Measurements from ENCODE around the gene MAPKAP1. TPM values are rescaled to one million over a fixed set of nuclear protein-coding genes. Genes with fewer than 3 reads are reported as not detected.

MAPKAP1 gene
- polyA plus RNA-seq, 1 donor from 2014 or later, result 57.5 TPM

DNA sequence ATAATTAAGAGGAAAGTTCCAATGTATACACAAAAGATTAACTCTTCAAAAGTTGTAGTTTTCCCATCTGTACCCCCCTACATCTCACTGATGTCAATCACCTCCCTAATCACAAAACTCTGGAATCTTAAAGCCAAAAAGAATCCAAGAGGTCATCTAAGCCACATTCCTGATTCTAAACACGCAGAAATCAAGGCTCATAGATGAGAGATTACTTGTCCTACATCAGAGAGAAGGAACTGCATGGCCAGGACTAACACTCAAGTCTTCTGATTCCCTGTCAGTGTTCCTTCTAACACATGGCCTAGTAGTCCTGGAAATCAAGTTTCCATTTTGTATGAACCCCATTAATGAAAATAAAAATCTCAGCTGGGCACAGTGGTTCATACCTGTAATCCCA lies 58.7 kb downstream of the MAPKAP1 start:
- Histone ChIP-seq H3K4me3 (ENCODE audit: low read length) (no peak overlapping the region), H2AFZ (ENCODE audit: low read depth, low read length) (no peak overlapping the region), H3K27ac (ENCODE audit: low read length) (no peak overlapping the region), H3K36me3 (ENCODE audit: insufficient read depth, low read length) (no peaks in the 10 kb centered on the region), H3K9ac (ENCODE audit: low read length) (no peak overlapping the region), H3K79me2 (replicated peaks; ENCODE audit: insufficient read depth, low read length) (no peaks in the 10 kb centered on the region), H3K9me3 (ENCODE audit: low read length) (no peaks in the 10 kb centered on the region), H3K4me2 (ENCODE audit: low read length) (no peak overlapping the region), H3K27me3 (ENCODE audit: insufficient read depth, low read depth, low read length) (no peaks in the 10 kb centered on the region), H3F3A (ENCODE audit: insufficient read depth, low read length, poor library complexity, severe bottlenecking) (no peaks in the 10 kb centered on the region), H4K20me1 (ENCODE audit: insufficient read depth) (no peaks in the 10 kb centered on the region), H3K9me2 (ENCODE audit: insufficient read depth, low read length) (no peaks in the 10 kb centered on the region)
- no peak for TF ChIP-seq MXI1 (conservative IDR thresholded peaks at IDR 0.05; ENCODE audit: poor library complexity, severe bottlenecking)
- no peak for TF ChIP-seq RAD21 (conservative IDR thresholded peaks at IDR 0.05)
- TF ChIP-seq, protein P1, sequence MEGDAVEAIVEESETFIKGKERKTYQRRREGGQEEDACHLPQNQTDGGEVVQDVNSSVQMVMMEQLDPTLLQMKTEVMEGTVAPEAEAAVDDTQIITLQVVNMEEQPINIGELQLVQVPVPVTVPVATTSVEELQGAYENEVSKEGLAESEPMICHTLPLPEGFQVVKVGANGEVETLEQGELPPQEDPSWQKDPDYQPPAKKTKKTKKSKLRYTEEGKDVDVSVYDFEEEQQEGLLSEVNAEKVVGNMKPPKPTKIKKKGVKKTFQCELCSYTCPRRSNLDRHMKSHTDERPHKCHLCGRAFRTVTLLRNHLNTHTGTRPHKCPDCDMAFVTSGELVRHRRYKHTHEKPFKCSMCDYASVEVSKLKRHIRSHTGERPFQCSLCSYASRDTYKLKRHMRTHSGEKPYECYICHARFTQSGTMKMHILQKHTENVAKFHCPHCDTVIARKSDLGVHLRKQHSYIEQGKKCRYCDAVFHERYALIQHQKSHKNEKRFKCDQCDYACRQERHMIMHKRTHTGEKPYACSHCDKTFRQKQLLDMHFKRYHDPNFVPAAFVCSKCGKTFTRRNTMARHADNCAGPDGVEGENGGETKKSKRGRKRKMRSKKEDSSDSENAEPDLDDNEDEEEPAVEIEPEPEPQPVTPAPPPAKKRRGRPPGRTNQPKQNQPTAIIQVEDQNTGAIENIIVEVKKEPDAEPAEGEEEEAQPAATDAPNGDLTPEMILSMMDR (IDR thresholded peaks at IDR 0.05; ENCODE audit: poor library complexity, severe bottlenecking), result no peak
- no peak for TF ChIP-seq POLR2AphosphoS5 (IDR thresholded peaks at IDR 0.05)
- TF ChIP-seq SMC3 (conservative IDR thresholded peaks at IDR 0.05; ENCODE audit: poor library complexity), result no peak
- no peak for TF ChIP-seq TAF1 (IDR thresholded peaks at IDR 0.05; ENCODE audit: low read depth)
- TF ChIP-seq, protein P2, sequence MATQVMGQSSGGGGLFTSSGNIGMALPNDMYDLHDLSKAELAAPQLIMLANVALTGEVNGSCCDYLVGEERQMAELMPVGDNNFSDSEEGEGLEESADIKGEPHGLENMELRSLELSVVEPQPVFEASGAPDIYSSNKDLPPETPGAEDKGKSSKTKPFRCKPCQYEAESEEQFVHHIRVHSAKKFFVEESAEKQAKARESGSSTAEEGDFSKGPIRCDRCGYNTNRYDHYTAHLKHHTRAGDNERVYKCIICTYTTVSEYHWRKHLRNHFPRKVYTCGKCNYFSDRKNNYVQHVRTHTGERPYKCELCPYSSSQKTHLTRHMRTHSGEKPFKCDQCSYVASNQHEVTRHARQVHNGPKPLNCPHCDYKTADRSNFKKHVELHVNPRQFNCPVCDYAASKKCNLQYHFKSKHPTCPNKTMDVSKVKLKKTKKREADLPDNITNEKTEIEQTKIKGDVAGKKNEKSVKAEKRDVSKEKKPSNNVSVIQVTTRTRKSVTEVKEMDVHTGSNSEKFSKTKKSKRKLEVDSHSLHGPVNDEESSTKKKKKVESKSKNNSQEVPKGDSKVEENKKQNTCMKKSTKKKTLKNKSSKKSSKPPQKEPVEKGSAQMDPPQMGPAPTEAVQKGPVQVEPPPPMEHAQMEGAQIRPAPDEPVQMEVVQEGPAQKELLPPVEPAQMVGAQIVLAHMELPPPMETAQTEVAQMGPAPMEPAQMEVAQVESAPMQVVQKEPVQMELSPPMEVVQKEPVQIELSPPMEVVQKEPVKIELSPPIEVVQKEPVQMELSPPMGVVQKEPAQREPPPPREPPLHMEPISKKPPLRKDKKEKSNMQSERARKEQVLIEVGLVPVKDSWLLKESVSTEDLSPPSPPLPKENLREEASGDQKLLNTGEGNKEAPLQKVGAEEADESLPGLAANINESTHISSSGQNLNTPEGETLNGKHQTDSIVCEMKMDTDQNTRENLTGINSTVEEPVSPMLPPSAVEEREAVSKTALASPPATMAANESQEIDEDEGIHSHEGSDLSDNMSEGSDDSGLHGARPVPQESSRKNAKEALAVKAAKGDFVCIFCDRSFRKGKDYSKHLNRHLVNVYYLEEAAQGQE (IDR thresholded peaks at IDR 0.05; ENCODE audit: borderline replicate concordance), result no peak
- no peak for TF ChIP-seq EZH2 (IDR thresholded peaks at IDR 0.05; ENCODE audit: borderline replicate concordance, insufficient read depth, low read length, poor library complexity, severe bottlenecking)
- TF ChIP-seq EP300 (conservative IDR thresholded peaks at IDR 0.05; ENCODE audit: poor library complexity, severe bottlenecking), result no peak

DNA sequence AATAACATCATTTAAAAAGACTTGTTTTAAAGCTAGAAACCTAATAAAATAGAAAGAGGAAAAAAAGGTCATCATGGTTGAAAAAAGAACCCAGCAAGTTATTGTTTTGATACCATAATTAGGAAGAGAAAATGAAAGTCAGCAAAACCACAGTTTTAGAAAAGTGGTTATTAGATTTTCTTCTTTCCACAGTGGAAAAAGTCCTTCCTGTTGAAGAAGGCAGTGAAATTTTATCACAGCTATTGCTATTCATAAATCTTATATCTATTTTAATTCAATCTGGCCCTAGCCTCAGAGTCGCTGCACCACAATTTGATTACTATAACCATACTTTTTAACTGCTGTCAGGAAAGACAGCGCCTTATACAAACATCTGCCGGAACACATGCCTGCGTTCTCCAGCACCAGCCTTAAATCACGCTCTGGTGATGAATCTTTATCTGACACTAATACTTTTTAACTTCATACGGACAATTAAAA lies 60.3 kb downstream of the MAPKAP1 start:
- H3K9me2 ChIP-seq (ENCODE audit: insufficient read depth, low read length), result no peaks in the 10 kb centered on the region
- TF ChIP-seq EZH2 (IDR thresholded peaks at IDR 0.05; ENCODE audit: borderline replicate concordance, insufficient read depth, low read length, poor library complexity, severe bottlenecking) (no peak), POLR2AphosphoS5 (IDR thresholded peaks at IDR 0.05) (no peak), SMC3 (conservative IDR thresholded peaks at IDR 0.05; ENCODE audit: poor library complexity) (no peak), TAF1 (IDR thresholded peaks at IDR 0.05; ENCODE audit: low read depth) (no peak), MXI1 (conservative IDR thresholded peaks at IDR 0.05; ENCODE audit: poor library complexity, severe bottlenecking) (no peak)
- TF ChIP-seq, protein P1 (IDR thresholded peaks at IDR 0.05; ENCODE audit: poor library complexity, severe bottlenecking), result no peak
- H3K4me3 ChIP-seq (ENCODE audit: low read length), result no peak overlapping the region
- H3F3A ChIP-seq (ENCODE audit: insufficient read depth, low read length, poor library complexity, severe bottlenecking), result no peaks in the 10 kb centered on the region
- no peak overlapping the region for H3K27ac ChIP-seq (ENCODE audit: low read length)
- no peaks in the 10 kb centered on the region for H4K20me1 ChIP-seq (ENCODE audit: insufficient read depth)
- no peaks in the 10 kb centered on the region for H3K27me3 ChIP-seq (ENCODE audit: insufficient read depth, low read depth, low read length)
- H3K9ac ChIP-seq (ENCODE audit: low read length), result no peak overlapping the region
- no peak overlapping the region for H2AFZ ChIP-seq (ENCODE audit: low read depth, low read length)
- no peaks in the 10 kb centered on the region for H3K36me3 ChIP-seq (ENCODE audit: insufficient read depth, low read length)
- peaks cover 3% of the 10 kb centered on the region for H3K79me2 ChIP-seq (replicated peaks; ENCODE audit: insufficient read depth, low read length)
- H3K9me3 ChIP-seq (ENCODE audit: low read length), result no peaks in the 10 kb centered on the region
- H3K4me2 ChIP-seq (ENCODE audit: low read length), result no peak overlapping the region
